ENCODE data around the gene VPS18. TPM values are rescaled to one million over a fixed set of nuclear protein-coding genes. Genes with fewer than 3 reads are reported as not detected.

The VPS18 gene
- total RNA-seq, 2 donors from 2014 or later, result 18.3 to 19.2 TPM

GRCh38 chr15:40891810-40892446, 2.3 kb upstream of the VPS18 start:
- DNase-seq, result peak; percentile 76
- H3K27ac ChIP-seq, result peak overlapping the region; percentile 1
- H3K9me3 ChIP-seq, result no peaks in the 10 kb centered on the region
- H3K36me3 ChIP-seq, result no peaks in the 10 kb centered on the region
- TF ChIP-seq CTCF (IDR thresholded peaks at IDR 0.05), result peak; percentile 80
- H3K27me3 ChIP-seq, result no peaks in the 10 kb centered on the region
- H3K4me1 ChIP-seq, result peaks cover 9% of the 10 kb centered on the region
- H3K9ac ChIP-seq (ENCODE audit: low read depth in 2 of 2, low read length in 2 of 2), result peak overlapping the region in 1 of 2 donors; percentile 22
- no peak overlapping the region for H3K4me3 ChIP-seq
- intact Hi-C loops (cut with DNase I), result loop anchor here (5.0 to 10.0 kb wide), 3 partner anchors 35 to 197 kb away; partner anchors contain the start of gene RAD51

GRCh38 chr15:40892447-40893012, 1.7 kb upstream of the VPS18 start:
- no peak for DNase-seq
- no peak overlapping the region for H3K4me3 ChIP-seq
- intact Hi-C loops (cut with DNase I), result loop anchor here (5.0 to 10.0 kb wide), 3 partner anchors 35 to 198 kb away; partner anchors contain the start of gene RAD51

GRCh38 chr15:40893019-40893670, 1.1 kb upstream of the VPS18 start:
- no peaks in the 10 kb centered on the region for H3K36me3 ChIP-seq
- peak overlapping the region in 1 of 2 donors; percentile 22 for H3K9ac ChIP-seq (ENCODE audit: low read depth in 2 of 2, low read length in 2 of 2)
- no peak overlapping the region for H3K4me3 ChIP-seq
- TF ChIP-seq CTCF (IDR thresholded peaks at IDR 0.05), result no peak
- no peaks in the 10 kb centered on the region for H3K9me3 ChIP-seq
- peaks cover 9% of the 10 kb centered on the region for H3K4me1 ChIP-seq
- H3K27ac ChIP-seq, result no peak overlapping the region
- no peak for DNase-seq
- intact Hi-C loops (cut with DNase I), result loop anchor here (5.0 to 10.0 kb wide), 3 partner anchors 36 to 198 kb away; partner anchors contain the start of gene RAD51
- H3K27me3 ChIP-seq, result no peaks in the 10 kb centered on the region

More at GRCh38 chr15:40892447-40893012, 1.7 kb upstream of the VPS18 start:
- peak overlapping the region in 1 of 2 donors; percentile 22 for H3K9ac ChIP-seq (ENCODE audit: low read depth in 2 of 2, low read length in 2 of 2)
- no peaks in the 10 kb centered on the region for H3K36me3 ChIP-seq
- no peaks in the 10 kb centered on the region for H3K27me3 ChIP-seq
- no peaks in the 10 kb centered on the region for H3K9me3 ChIP-seq
- peaks cover 9% of the 10 kb centered on the region for H3K4me1 ChIP-seq
- TF ChIP-seq CTCF (IDR thresholded peaks at IDR 0.05), result no peak
- H3K27ac ChIP-seq, result peak overlapping the region; percentile 1

GRCh38 chr15:40894681-40895448, 615 bp downstream of the VPS18 start:
- Histone ChIP-seq H3K27ac (peak overlapping the region; percentile 82), H3K36me3 (peaks cover 7% of the 10 kb centered on the region), H3K9ac (ENCODE audit: low read depth in 2 of 2, low read length in 2 of 2) (peak overlapping the region; percentile 86 to 93), H3K4me1 (peaks cover 9% of the 10 kb centered on the region), H3K4me3 (peak overlapping the region; percentile 70), H3K9me3 (no peaks in the 10 kb centered on the region), H3K27me3 (no peaks in the 10 kb centered on the region)
- intact Hi-C loops (cut with DNase I), result loop anchor here (5.0 to 10.0 kb wide), 3 partner anchors 38 to 200 kb away; partner anchors contain the start of gene RAD51
- peak; percentile 48 for TF ChIP-seq CTCF (IDR thresholded peaks at IDR 0.05)
- peak; percentile 65 for DNase-seq

Data from colonic mucosa (tissue), 4 donors.